Activated T-cell treated with anti-CD3 and anti-CD28 coated beads, Interleukin-2, amount 50 U/mL, for 4 hours (primary cell): Measurements from ENCODE around the gene IYD. TPM values are rescaled to one million over a fixed set of nuclear protein-coding genes. Genes with fewer than 3 reads are reported as not detected.

ENCODE experiments used
- ATAC-seq, 2 donors: fragments of 200-7000 bp; cut with Tn5 transposase; one replicate each; pipeline ENCODE4 v1.10.0; 2021
- DNase-seq: peaks from one replicate; pipeline ENCODE4 v3.0.0-alpha.2; 2020
- H3K27me3 Mint-ChIP-seq: one replicate; pipeline ENCODE4 v1.8.0; 2021; ENCODE audit warnings: low read depth, mixed read lengths
- H3K36me3 Mint-ChIP-seq: one replicate; pipeline ENCODE4 v1.8.0; 2022; ENCODE audit warnings: mixed read lengths; ENCODE audit not compliant: insufficient read depth
- H3K4me1 Mint-ChIP-seq: one replicate; pipeline ENCODE4 v1.8.0; 2021; ENCODE audit warnings: low read depth, mixed read lengths
- H3K4me3 Mint-ChIP-seq: one replicate; pipeline ENCODE4 v1.8.0; 2021; ENCODE audit warnings: mild to moderate bottlenecking, moderate library complexity, mixed read lengths
- H3K9me3 Mint-ChIP-seq: one replicate; pipeline ENCODE4 v1.8.0; 2021; ENCODE audit warnings: mixed read lengths
- total RNA-seq, 3 donors: library from RNA; stranded (reverse); gene quantifications; one replicate each; pipeline ENCODE4 v1.2.1, GENCODE V29; 2021

The IYD gene
- total RNA-seq, 3 donors from 2014 or later: 0.03 TPM; not detected in 2

- Mint-ChIP-seq H3K36me3 (no peaks in the 10 kb centered on the region), H3K4me1 (peaks cover 26% of the 10 kb centered on the region), H3K9me3 (peaks cover 6% of the 10 kb centered on the region), H3K4me3 (peak overlapping the region; percentile 72), H3K27me3 (peaks cover 17% of the 10 kb centered on the region)
- peak; percentile 41 to 57 for ATAC-seq
- peak; percentile 53 for DNase-seq
Measured at GRCh38 chr6:150418827-150419594, 50.2 kb downstream of the IYD start.

GRCh38 chr6:150420428-150420827 lies 51.6 kb downstream of the IYD start:
- no peak overlapping the region for H3K4me3 Mint-ChIP-seq
- H3K4me1 Mint-ChIP-seq: peaks cover 26% of the 10 kb centered on the region
- H3K36me3 Mint-ChIP-seq: no peaks in the 10 kb centered on the region

DNA sequence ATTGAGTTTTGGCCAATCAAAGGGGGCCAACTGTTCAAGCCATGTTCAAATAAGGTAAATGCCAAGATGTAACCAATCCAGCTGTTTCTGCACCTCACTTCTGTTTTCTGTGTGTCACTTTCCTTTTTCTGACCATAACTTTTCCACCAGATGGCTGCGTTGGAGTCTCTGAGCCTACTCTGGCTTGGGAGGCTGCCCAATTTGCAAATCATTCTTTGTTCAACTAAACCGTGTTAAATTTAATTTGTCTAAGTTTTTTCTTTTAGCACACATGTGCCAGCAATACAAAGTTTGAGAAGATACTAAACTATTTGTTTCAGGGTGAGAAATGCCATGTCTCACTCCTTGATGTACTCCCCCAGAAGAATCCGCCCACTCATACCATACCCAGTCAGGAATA lies 52.1 kb downstream of the IYD start:
- Mint-ChIP-seq H3K4me1 (peaks cover 24% of the 10 kb centered on the region), H3K4me3 (no peak overlapping the region), H3K36me3 (no peaks in the 10 kb centered on the region), H3K27me3 (peaks cover 13% of the 10 kb centered on the region), H3K9me3 (peaks cover 6% of the 10 kb centered on the region)
- ATAC-seq (no peak), DNase-seq (no peak)

More at GRCh38 chr6:150420428-150420827, 51.6 kb downstream of the IYD start:
- Mint-ChIP-seq H3K27me3 (peaks cover 15% of the 10 kb centered on the region), H3K9me3 (peaks cover 6% of the 10 kb centered on the region)
- DNase-seq (no peak), ATAC-seq (no peak)

DNA sequence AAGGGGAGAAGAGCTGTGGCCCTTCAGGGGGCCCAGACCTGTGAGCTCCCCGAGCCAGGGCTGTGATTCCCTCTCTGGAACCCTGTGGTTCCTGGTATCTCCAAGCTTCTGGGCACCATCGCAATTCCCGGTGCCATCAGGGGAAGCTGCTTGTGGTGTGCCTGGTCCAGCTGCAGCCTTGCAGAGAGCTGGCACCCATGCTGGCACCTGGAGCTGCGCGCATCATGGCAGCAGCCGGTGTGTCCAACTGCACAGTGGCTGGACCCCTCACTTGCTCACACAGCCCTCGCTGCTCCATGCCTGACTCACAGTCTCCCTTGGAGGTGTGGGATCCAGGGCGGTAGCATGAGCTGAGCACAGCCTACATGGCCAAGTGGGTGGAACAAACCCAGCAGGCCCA lies 56.7 kb downstream of the IYD start:
- no peaks in the 10 kb centered on the region for H3K4me1 Mint-ChIP-seq
- ATAC-seq: no peak
- peaks cover 4% of the 10 kb centered on the region for H3K9me3 Mint-ChIP-seq
- no peaks in the 10 kb centered on the region for H3K36me3 Mint-ChIP-seq
- no peak overlapping the region for H3K4me3 Mint-ChIP-seq
- H3K27me3 Mint-ChIP-seq: peaks cover 3% of the 10 kb centered on the region
- no peak for DNase-seq

DNA sequence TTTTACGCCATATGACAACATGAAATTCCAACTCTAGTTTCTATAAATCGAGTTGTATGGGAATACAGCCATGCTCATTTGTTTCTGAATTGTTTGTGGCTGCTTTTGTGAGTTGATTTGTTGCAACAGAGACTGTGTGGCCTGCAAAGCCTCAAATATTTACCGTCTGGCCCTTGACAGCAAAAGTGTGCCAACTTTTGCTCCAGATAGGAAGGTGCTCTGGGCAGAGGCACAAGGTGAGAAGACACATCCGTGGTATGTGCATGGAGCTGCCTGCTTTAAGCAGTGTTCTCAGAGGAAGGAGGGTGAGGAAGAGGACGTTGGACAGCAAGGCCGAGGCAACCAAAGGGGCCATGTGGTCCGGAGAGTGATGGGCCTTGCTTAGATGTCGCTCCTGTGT lies 57.4 kb downstream of the IYD start:
- DNase-seq (no peak), ATAC-seq (no peak)
- H3K4me1 Mint-ChIP-seq: no peaks in the 10 kb centered on the region
- H3K36me3 Mint-ChIP-seq: no peaks in the 10 kb centered on the region
- peaks cover 3% of the 10 kb centered on the region for H3K27me3 Mint-ChIP-seq
- H3K9me3 Mint-ChIP-seq: no peaks in the 10 kb centered on the region
- H3K4me3 Mint-ChIP-seq: no peak overlapping the region

DNA sequence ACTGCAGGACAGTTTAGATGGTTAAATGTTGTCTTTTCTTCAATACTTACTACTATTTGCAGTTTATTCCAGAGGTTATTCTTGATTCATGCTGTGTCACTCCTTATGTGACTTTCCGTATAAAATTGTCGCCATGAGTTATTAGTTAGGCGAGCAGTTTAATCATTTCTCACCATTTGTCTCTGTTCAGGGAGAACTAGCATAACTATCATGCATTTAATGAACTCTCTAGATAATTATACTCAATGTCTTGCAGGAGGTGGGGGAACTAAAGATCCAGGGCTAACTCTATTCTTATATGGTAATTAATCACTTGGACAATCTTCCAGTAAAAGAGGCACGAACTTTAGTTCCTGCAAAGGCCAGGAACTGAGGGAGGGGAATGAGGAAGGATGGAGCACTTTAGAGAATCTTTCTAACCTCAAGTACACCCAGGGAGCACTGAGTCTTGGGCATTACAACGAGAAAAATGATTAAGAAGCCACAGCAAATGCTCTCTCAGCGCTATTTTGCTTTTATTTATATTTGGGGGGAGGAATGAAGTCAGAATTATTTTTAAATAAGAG lies 58.3 kb downstream of the IYD start:
- Mint-ChIP-seq H3K4me1 (no peaks in the 10 kb centered on the region), H3K4me3 (no peak overlapping the region), H3K27me3 (peaks cover 3% of the 10 kb centered on the region), H3K9me3 (no peaks in the 10 kb centered on the region), H3K36me3 (no peaks in the 10 kb centered on the region)
- ATAC-seq (no peak), DNase-seq (no peak)

DNA sequence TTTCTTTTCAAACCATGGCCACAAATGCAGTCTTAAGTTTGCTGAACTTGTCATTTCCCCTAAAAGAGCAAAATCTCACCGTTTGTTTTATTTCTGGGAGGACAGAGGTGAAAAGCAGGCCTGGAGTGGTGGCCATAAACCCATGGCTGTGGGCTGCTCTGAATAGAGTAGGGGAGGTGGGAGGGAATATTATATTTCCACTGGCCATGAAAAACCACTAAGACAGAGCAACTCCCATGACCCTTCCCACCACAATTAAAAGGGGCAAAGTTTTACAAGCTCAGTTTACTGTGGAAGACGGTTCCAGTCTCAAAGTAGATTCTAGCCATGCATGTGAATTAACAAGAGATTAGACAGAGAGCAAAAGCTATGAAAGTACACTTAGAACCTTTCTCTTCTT lies 59.0 kb downstream of the IYD start:
- no peak for ATAC-seq
- H3K4me3 Mint-ChIP-seq: no peak overlapping the region

GRCh38 chr6:150430815-150431214 lies 62.0 kb downstream of the IYD start:
- H3K4me3 Mint-ChIP-seq: no peak overlapping the region
- DNase-seq (no peak), ATAC-seq (no peak)
- no peaks in the 10 kb centered on the region for H3K36me3 Mint-ChIP-seq
- H3K27me3 Mint-ChIP-seq: peaks cover 6% of the 10 kb centered on the region
- H3K4me1 Mint-ChIP-seq: no peaks in the 10 kb centered on the region
- no peaks in the 10 kb centered on the region for H3K9me3 Mint-ChIP-seq

More for the DNA sequence above, 59.0 kb downstream of the IYD start:
- Mint-ChIP-seq H3K27me3 (peaks cover 3% of the 10 kb centered on the region), H3K4me1 (no peaks in the 10 kb centered on the region), H3K36me3 (no peaks in the 10 kb centered on the region), H3K9me3 (no peaks in the 10 kb centered on the region)
- DNase-seq: no peak

GRCh38 chr6:150435360-150435759 lies 66.5 kb downstream of the IYD start:
- H3K36me3 Mint-ChIP-seq: no peaks in the 10 kb centered on the region
- peaks cover 3% of the 10 kb centered on the region for H3K27me3 Mint-ChIP-seq
- no peaks in the 10 kb centered on the region for H3K9me3 Mint-ChIP-seq
- no peak overlapping the region for H3K4me3 Mint-ChIP-seq
- ATAC-seq (no peak), DNase-seq (no peak)
- no peaks in the 10 kb centered on the region for H3K4me1 Mint-ChIP-seq

DNA sequence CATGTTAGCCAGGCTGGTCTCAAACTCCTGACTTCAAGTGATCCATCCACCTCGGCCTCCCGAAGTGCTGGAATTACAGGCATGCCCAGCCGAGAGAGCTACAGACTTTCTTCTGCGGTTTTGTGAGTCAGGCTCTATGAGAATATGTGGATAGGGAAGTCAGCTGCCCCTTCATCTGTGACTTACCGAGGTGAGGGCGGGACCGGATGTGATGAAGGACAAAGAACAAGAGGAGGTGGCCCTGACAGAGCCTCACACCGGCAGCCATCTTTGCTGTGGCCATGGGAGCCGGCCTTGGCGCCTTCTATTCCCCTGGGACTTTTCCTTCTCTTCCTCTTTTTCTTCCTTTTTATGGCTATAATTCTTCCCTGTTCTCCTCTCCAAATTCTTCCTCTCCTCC lies 67.0 kb downstream of the IYD start:
- no peak overlapping the region for H3K4me3 Mint-ChIP-seq
- peaks cover 3% of the 10 kb centered on the region for H3K27me3 Mint-ChIP-seq
- H3K36me3 Mint-ChIP-seq: no peaks in the 10 kb centered on the region
- no peak for DNase-seq
- peaks cover 4% of the 10 kb centered on the region for H3K9me3 Mint-ChIP-seq
- H3K4me1 Mint-ChIP-seq: no peaks in the 10 kb centered on the region
- no peak for ATAC-seq

DNA sequence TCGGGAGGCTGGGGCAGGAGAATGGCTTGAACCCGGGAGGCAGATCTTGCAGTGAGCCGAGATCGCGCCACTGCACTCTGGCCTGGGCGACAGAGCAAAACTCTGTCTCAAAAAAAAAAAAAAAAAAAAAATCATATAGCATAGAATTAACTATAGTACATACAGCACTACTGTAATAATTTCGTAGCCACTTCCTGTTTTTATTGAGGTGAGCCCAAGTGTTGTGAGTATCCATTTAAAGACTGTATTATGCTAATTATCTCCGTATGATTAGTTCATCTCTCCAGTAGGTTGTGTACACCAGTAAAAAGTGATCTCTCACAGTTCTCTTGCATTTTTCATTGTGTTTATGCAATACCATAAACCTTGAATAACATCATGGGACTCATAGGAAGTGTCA lies 70.6 kb downstream of the IYD start:
- H3K27me3 Mint-ChIP-seq: peaks cover 2% of the 10 kb centered on the region
- ATAC-seq (no peak), DNase-seq (no peak)
- peaks cover 4% of the 10 kb centered on the region for H3K9me3 Mint-ChIP-seq
- H3K4me1 Mint-ChIP-seq: no peaks in the 10 kb centered on the region
- H3K4me3 Mint-ChIP-seq: no peak overlapping the region
- no peaks in the 10 kb centered on the region for H3K36me3 Mint-ChIP-seq

- H3K4me3 Mint-ChIP-seq: no peak overlapping the region
- H3K9me3 Mint-ChIP-seq: peaks cover 4% of the 10 kb centered on the region
- no peaks in the 10 kb centered on the region for H3K36me3 Mint-ChIP-seq
- no peaks in the 10 kb centered on the region for H3K4me1 Mint-ChIP-seq
- peaks cover 3% of the 10 kb centered on the region for H3K27me3 Mint-ChIP-seq
- ATAC-seq (no peak), DNase-seq (no peak)
Measured at GRCh38 chr6:150443621-150444020, 74.8 kb downstream of the IYD start.

DNA sequence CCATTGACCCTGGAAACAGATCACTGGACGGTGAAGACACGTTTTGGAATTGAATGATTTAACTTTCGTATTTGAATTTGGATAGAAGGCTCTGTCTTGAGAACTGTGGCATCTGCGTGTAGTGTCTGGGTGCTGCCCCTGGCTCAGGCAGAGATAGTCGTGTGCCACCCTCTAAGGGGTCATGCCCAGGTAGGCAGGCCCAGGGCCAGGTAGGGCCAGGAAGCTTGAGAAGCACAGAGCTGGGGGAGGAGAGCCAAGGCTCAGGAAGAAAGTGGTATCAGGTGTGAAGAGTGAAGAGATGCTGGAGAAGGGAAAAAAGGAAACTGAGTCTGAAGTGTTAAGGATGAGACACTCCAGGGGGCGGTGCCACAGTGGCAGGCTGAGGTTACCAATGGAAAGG lies 75.5 kb downstream of the IYD start:
- no peaks in the 10 kb centered on the region for H3K4me1 Mint-ChIP-seq
- peaks cover 4% of the 10 kb centered on the region for H3K9me3 Mint-ChIP-seq
- no peaks in the 10 kb centered on the region for H3K36me3 Mint-ChIP-seq
- DNase-seq (no peak), ATAC-seq (no peak)
- no peak overlapping the region for H3K4me3 Mint-ChIP-seq
- H3K27me3 Mint-ChIP-seq: peaks cover 3% of the 10 kb centered on the region

GRCh38 chr6:150445486-150445885 lies 76.7 kb downstream of the IYD start:
- Mint-ChIP-seq H3K9me3 (peaks cover 4% of the 10 kb centered on the region), H3K36me3 (no peaks in the 10 kb centered on the region), H3K27me3 (peaks cover 3% of the 10 kb centered on the region), H3K4me1 (no peaks in the 10 kb centered on the region), H3K4me3 (no peak overlapping the region)
- no peak for DNase-seq
- no peak for ATAC-seq

- no peak overlapping the region for H3K4me3 Mint-ChIP-seq
- peaks cover 3% of the 10 kb centered on the region for H3K27me3 Mint-ChIP-seq
- no peaks in the 10 kb centered on the region for H3K4me1 Mint-ChIP-seq
- ATAC-seq (no peak), DNase-seq (no peak)
- H3K9me3 Mint-ChIP-seq: no peaks in the 10 kb centered on the region
- no peaks in the 10 kb centered on the region for H3K36me3 Mint-ChIP-seq
Measured at GRCh38 chr6:150448221-150448620, 79.4 kb downstream of the IYD start.
